Hematopoietic multipotent progenitor cell treated with erythropoietin and hydrocortisone succinate and interleukin-3 and kit ligand, for 4 days (in vitro differentiated cells): ENCODE measurements around the gene LCN6.

Source experiments
- DNase-seq: peaks from one replicate; pipeline ENCODE4 v3.0.0-alpha.2; 2015

The LCN6 gene

DNA sequence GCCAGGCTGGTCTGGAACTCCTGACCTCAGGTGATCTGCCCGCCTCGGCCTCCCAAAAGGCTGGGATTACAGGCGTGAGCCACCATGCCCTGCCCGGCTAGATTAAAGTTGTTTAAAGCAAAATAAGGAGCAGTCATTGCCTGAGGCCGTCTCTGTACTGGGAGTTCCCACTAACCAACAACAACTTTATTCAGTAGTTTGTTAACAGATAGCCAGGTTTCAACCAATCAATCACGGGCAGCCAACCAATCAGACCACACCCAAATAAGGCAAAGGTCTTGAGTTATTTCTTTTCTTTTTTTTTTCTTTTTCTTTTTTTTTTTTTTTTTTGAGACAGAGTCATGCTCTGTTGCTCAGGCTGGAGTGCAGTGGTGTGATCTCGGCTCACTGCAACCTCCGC is 43.6 kb downstream of the LCN6 start:
- peak; percentile 40 for DNase-seq

DNA sequence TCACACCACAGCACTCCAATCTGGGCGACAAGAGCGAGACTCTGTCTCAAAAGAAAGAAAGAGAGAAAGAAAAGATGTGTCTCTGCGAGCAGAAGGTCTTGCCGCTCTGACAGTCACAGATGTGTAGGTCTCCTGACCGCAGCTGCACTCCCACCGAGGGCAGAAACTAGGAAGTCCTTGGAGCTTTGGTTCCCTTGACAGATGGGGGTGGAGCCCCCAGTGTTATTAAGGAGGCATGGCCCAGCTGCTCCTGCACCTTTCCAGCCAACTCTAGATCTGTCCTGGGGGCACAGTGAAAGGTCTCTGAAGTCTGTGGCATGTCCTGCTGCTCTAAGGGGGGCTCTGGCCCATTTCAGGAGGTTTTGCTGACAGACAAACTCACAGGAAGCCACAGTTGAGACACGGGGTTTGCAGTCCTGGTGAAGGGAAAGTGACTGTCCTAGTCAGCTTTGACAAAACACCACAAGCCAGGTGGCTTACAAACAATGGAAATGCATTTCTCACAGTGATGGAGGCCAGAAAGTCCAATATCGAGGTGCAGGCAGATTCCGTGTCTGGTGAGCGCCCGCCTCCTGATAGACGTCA is 45.0 kb downstream of the LCN6 start:
- peak; percentile 86 for DNase-seq

DNA sequence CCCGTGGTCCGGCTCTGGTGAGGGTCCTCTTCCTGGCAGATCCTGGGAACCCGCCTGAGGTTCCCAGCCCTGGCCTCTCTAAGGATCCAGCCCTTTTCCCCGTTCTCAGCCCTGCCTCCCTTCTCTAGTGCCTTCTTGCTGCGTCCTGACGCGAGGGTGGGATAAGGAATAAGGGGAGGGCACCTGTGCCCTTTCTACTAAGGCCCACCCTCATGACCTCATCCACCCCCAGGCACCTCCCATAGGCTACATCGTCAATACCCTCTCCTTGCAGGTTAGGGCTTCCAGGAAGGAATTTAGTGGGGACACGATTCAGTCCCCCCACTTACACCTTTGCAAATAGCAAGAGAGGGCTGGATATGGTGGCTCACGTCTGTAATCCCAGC is 46.7 kb downstream of the LCN6 start:
- DNase-seq = no peak

DNA sequence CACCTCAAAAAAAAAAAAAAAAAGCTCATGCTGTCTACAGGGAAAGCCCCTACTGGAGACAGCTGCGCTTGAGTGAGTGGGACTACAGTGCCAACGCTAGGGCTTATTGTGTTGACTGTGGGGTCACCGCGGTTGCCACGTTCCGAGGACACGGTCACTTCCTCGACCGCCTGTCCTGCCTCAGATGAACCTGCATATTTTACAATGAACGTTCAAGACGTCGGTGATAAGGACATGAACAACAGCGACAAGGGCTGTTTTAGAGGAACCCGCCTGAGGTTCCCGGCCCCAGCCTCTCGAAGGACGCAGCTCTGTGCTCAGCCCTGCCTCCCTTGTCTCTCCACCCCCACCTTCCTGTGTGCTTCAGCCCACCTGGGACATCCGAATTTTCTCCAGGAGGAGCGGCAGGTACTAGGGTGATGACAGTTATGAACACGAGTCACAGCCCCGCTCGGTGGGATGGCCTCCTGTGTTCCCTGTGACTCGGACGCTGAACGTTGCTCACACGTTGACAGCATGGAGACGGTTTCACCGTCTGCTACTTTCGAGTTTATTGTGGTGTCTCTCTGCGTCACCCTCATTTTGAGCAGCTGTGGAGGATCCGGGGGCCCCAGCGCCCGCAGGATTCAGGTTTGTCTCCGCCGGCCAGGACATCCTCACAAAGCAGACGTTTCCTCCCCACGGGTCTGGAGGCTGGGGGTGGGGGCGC is 47.2 kb downstream of the LCN6 start:
- peak; percentile 66 for DNase-seq

DNA sequence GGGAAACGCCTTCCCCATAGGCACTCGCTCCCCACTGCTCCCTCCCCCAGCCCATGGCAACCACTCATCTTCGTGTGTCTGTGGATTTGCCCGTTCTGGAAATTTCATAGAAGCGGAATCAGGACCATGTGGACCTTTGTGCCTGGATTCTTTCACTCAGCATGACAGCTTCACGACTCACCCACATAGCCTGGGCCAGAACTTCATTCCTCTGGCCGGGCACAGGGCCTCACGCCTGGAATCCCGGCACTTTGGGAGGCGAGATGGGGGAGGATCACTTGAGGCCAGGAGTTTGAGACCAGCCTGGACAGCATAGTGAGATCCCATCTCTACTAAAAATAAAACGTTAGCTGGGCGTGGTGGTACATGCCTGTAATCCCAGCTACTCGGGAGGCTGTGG is 48.0 kb downstream of the LCN6 start:
- DNase-seq = no peak

DNA sequence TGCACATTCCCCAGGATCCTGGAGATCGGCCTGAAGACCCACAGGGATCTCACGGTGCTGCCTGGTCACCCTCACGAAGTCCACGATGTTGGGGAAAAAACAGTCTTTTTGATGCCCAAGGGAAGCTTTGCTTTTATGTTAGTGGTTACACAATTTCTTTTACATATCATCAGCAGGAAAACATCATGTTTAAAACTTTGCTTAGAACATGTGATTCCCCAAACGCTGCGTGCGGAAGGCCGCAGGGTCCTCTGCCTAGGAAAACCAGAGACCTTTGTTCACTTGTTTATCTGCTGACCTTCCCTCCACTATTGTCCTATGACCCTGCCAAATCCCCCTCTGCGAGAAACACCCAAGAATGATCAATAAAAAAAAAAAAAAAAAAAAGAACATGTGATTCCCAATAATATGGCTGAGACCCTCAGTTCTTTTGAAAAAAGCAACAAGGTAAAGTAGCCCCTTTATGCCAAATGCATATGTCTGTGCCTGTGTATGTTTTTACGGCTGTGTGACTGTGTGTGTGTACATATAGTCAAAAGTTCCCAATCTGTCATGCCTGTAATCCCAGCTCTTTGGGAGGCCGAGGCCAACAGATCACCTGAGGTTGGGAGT is 49.6 kb downstream of the LCN6 start:
- no peak for DNase-seq

DNA sequence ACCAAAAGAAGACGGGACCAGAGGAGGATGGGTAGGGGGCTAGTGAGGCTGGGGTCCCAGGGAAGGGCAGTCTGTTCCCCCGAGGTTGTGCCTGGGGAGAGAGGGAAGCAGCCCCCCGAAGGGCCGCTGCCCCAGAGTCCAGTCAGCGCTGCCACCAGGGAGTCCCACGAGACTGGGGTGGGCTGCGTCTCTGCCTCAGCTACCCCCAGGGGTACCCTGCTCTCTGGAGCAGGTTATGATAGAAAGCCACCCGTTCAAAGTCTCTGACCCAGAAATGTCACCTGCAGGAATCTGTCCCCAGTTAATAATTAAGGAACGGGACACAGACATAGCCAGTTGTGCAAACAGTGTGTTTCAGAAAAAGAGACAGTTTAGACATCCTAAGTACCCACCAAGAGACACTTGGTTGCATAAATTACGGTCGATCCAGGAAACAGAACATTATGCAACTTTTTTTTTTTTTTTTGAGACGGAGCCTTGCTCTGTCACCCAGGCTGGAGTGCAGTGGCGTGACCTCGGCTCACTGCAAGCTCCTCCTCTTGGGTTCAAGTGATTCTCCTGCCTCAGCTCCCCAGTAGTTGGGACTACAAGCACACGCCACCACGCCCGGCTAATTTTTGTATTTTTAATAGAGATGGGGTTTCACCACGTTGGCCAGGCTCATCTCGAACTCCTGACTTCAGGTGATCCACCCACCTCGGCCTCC is 50.4 kb downstream of the LCN6 start:
- DNase-seq = peak; percentile 77

DNA sequence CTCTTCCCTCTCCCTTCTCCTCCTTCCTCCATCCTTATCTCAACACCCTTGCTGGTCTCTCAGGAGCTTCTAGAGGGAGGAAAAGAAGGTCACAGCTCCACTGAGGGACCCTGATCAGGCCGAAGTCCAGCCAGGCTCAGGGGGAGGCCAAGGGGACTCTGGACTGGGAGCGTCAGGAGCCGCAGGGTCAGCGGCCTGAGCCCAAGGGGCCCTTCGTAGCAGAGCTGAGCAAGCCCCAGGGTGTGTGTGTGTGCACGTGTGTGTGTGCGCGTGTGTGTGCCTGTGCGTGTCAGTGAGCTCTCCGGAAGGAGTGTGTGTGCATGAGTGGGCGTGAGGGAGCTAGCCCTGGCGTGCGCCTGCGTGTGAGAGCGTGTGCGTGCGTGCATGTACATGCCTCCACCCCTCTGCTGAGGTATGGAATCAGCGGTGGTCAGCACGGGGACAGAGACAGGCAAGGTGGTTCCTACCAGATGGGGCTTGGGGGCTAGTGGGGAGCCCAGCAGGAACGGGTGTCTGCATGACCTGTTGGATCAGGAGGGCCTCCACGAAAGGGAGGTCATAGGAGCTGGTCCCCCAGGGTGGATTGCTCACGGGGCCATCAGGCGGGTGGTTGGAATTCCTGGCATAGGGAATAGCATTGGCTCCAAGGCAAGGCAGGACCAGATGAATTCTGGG is 51.0 kb downstream of the LCN6 start:
- DNase-seq = peak; percentile 22

DNA sequence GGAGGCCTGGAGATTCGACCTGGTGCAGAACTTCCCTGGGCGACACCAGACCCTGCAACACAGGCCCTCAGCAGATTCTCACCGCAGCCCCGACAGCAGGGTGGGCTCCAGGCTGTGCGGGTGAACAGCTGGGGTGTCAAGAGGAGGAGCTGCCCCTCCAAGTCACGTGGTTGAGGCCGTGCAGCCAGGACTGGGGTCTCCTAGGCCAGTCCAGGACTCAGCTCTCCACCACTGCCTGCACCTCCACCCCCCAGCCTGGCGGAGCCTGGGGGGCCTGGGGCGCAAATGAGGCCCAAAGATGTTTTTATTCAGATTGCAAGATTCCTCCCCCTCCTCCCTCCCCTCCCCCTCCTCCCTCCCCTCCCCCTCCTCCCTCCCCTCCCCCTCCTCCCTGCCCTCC is 51.8 kb downstream of the LCN6 start:
- peak; percentile 15 for DNase-seq

DNA sequence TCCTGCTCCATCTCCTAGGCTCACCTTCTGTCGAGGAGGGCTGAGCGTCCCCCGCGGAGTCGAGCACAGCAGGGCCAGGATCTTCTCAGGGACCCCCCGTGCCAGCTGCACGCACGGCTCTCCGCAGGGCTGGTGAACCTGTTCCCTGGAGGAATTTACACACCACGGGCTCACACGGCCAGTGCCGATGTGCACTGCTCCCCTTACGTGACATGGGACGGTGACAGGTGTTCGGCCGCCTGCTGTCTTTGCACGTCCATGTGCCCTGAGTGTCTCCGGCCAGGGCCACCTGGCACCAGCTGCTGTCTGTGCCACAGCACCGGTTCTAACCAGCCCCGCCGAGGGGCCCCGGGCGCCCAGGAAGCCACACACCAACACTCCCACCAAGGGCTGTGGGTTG is 52.4 kb downstream of the LCN6 start:
- DNase-seq = no peak

DNA sequence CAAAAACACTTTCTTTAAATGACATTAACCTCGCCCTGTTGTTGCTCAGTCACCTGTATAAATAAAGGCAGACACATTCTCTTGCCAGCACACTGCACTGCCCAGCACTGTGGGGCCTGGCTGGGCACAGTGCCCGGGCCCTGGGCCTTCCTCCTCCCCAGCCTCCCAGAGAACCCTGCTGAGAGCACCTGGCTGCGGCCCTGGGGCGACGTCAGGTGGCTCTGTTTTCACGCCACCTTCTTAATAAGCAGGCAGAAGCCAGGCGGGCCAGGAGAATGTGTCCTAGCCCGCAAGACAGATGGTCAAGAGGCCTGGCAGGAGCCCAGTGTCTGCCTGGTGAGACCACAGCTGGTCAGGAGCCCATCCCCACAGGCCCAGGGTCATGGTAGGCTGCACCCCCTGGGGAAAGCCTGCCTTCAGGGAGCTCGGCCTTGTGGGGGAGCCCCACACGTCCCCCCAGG is 52.9 kb downstream of the LCN6 start:
- DNase-seq = no peak

DNA sequence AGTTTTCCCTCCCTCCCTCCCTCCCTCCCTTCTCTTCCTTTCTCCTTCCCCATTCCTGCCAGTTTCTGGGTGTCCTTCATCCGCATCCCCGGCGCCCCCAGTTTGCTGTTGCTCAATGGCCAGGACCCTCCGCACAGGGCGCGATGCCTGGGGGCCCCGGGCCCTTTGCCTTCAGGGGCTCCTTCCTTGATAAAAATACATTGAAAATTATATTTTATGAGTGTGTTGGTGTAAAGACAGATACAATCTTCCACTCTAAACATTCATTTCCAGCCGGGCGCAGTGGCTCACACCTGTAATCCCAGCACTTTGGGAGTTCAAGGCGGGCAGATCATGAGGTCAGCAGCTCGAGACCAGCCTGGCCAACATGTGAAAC is 53.5 kb downstream of the LCN6 start:
- no peak for DNase-seq

DNA sequence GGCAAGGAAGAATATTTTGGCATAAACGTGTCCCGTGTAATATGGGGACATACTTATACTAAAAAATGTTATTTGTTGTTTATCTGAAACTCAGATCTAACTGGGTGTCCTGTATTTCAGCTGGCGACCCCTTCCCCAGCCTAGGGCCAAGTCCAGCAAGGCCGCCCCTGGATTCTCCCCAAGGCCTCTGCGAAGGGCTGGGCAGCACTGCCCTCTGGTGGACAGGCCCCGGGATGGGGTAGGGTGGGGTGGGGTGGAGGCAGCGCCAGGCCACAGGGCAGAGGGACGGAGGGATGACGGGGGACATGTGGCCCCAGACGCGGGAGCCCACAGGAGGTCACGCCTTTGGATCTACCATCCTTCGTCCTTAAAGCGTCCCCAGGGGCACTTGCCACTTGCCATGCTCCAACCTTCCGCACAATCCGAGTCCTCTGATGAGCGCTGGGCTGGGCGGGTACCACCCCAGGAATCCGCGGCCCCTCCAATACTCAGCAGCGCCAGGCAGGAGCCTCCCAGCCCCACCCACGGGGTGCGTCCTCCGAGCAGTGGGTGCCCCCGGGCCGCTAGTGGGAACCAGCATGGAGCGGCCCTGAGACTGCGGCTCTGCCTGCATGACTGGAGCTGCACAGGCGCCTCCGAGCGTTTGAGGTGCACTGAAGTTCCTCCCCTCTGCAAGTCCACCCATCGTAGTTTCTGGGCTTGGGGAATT is 54.0 kb downstream of the LCN6 start:
- DNase-seq = peak; percentile 84
